Muscle of leg (tissue), 11 donors: Measurements from ENCODE around the gene SPAG17. TPM values are rescaled to one million over a fixed set of nuclear protein-coding genes. Genes with fewer than 3 reads are reported as not detected.
A peak's percentile ranks its signal among the peaks of the same experiment; 100 is the strongest.

Experiments
- DNase-seq: peaks from one replicate; pipeline ENCODE4 v3.0.0; 2013
- H3K27ac ChIP-seq: one replicate; pipeline ENCODE4 v1.5.1; 2013; ENCODE audit warnings: mild to moderate bottlenecking, low read length, control low read depth
- H3K27me3 ChIP-seq: one replicate; pipeline ENCODE4 v1.6.1; 2013; ENCODE audit warnings: low read length; ENCODE audit not compliant: control insufficient read depth, insufficient read depth
- H3K36me3 ChIP-seq: one replicate; pipeline ENCODE4 v1.6.1; 2013; ENCODE audit warnings: low read length; ENCODE audit not compliant: control insufficient read depth, insufficient read depth
- H3K4me1 ChIP-seq: one replicate; pipeline ENCODE4 v1.6.1; 2013; ENCODE audit warnings: low read length; ENCODE audit not compliant: control insufficient read depth, insufficient read depth
- H3K4me3 ChIP-seq: one replicate; pipeline ENCODE4 v1.5.1; 2013; ENCODE audit warnings: low read length, control low read depth
- H3K9me3 ChIP-seq: replicated peaks from 2 replicates; pipeline ENCODE4 v1.6.1; 2013; ENCODE audit warnings: low read depth, low read length; ENCODE audit not compliant: control insufficient read depth
- WGBS: methylation state at CpG from one replicate; pipeline ENCODE4 v1.1.5; 2013; ENCODE audit warnings: missing lambda C conversion rate; ENCODE audit not compliant: insufficient coverage; 5-methylcytosine and 5-hydroxymethylcytosine counted together
- polyA plus RNA-seq, 8 donors: library from polyadenylated mRNA; unstranded; fragments of 120-200 nt; gene quantifications; one replicate each; pipeline versions ENCODE4 v1.2.1 to v1.2.3, GENCODE V29; 2013; ENCODE audit warnings: inconsistent platforms in 1 of 8, low replicate concordance in 1 of 8; ENCODE audit not compliant: insufficient read length in 8 of 8, insufficient read depth in 1 of 8
- total RNA-seq: library from RNA; stranded (reverse); fragments of 120-200 nt; gene quantifications from one replicate; pipeline ENCODE4 v1.2.4, GENCODE V29; 2013

Gene SPAG17
- total and polyA plus RNA-seq, 9 donors = 0.76 to 4.4 (median 1.6) TPM

DNA sequence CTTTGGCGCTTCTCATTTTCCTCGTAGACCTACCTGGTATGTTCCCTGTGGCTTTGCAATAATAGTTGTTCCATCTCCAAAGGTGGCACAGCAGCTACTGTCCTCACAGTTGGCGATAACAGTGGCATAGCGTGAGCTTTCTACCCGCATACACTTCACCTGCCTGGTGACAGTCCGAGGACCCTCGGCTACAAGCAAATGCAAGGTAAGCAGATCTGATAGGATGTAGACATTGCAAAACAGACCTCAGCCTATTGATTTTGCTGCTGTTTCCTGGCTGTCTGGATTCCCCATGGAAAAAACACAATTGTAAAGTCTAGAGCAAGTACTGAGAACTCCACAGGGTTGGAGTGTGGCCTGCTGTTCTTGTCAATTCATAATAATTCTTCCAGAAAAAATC is 177.0 kb downstream of the SPAG17 start:
- H3K4me3 ChIP-seq = no peak overlapping the region
- no peaks in the 10 kb centered on the region for H3K36me3 ChIP-seq
- H3K27me3 ChIP-seq = no peaks in the 10 kb centered on the region
- 84% methylated on average over 7 of the region's 7 CpGs for WGBS
- H3K4me1 ChIP-seq = no peaks in the 10 kb centered on the region
- H3K9me3 ChIP-seq = no peaks in the 10 kb centered on the region
- no peak overlapping the region for H3K27ac ChIP-seq
- no peak for DNase-seq

DNA sequence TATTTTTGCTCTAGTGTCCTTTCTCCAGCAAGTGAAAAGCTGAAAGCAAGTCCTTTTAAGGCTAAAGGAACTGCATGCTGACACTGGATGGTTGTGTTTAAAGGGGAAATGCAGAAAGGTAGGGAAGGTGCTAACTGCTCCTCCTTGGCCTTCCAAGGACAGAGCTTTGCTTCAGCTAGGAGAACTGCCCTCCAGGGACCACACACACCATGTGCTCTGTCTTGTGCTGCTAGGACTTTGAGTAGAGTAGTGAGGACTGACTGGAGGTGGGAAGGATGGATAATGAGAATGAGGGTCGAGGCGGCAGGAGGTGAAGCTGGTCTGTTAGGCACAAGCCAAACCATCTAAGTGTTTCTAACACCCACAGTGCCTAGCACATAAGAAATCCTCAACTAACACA is 177.6 kb downstream of the SPAG17 start:
- H3K27me3 ChIP-seq = no peaks in the 10 kb centered on the region
- H3K4me1 ChIP-seq = no peaks in the 10 kb centered on the region
- H3K4me3 ChIP-seq = no peak overlapping the region
- H3K36me3 ChIP-seq = no peaks in the 10 kb centered on the region
- H3K27ac ChIP-seq = no peak overlapping the region
- no peaks in the 10 kb centered on the region for H3K9me3 ChIP-seq
- no peak for DNase-seq
- no CpG with 5 or more reads among the region's 2 CpGs for whole genome bisulfite sequencing

DNA sequence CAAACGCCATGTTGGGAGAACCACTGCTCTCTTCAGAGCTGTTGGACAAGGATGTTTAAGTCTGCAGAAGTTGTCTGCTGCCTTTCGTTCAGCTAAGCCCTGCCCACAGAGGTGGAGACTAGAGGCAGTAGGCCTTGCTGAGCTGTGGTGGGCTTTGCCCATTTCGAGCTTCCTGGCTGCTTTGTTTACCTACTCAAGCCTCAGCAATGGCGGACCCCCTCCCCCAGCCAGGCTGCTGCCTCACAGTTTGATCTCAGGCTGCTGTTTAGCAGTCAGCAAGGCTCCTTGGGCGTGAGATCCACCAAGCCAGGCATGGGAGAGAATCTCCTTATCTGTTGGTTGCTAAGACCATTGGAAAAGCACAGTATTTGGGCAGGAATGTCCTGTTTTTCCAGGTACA is 180.7 kb downstream of the SPAG17 start:
- no peak overlapping the region for H3K4me3 ChIP-seq
- DNase-seq = no peak
- no peaks in the 10 kb centered on the region for H3K4me1 ChIP-seq
- no peak overlapping the region for H3K27ac ChIP-seq
- no peaks in the 10 kb centered on the region for H3K9me3 ChIP-seq
- no peaks in the 10 kb centered on the region for H3K36me3 ChIP-seq
- H3K27me3 ChIP-seq = no peaks in the 10 kb centered on the region
- WGBS = 82% methylated on average over 3 of the region's 5 CpGs

DNA sequence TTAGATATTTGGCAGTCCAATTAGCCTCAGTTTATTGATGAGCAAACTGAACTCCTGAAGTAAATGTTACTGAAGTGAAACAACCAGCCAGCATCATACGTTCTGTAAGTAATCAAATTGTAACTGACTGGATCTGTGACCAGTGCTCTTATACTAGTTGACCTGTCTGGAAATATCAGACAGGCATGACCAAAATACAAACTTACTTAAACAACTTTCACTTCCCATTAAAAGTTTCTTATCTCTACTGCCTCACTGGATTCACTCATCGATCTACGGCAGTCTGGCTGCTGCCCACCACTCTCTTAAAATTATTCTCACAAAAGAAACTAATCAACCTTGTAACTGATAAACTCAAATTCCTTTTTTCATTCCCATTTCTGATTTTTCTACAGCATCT is 199.1 kb downstream of the SPAG17 start:
- H3K27ac ChIP-seq = no peak overlapping the region
- no peak overlapping the region for H3K4me3 ChIP-seq
- no peaks in the 10 kb centered on the region for H3K27me3 ChIP-seq
- 89% methylated on average over 2 of the region's 3 CpGs for WGBS
- DNase-seq = no peak
- H3K9me3 ChIP-seq = no peaks in the 10 kb centered on the region
- no peaks in the 10 kb centered on the region for H3K4me1 ChIP-seq
- no peaks in the 10 kb centered on the region for H3K36me3 ChIP-seq

DNA sequence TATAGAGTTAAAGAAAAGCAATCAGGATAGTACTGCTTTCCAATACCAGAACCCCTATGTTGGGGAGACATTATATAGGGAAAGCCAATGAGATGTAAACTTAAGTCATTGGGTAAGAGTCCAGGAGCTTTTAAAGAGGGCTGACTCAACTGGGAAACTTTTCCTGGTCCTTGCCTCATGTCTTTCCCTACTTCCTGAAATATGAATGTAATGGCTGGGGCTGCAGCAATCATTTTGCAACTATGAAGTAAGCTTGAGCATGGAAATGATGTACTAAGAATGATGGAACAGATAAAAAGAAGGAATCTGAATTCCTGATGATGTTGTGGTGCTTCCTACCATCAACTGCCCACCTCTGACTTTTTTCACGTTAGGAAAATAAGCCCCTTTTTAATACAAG is 199.8 kb downstream of the SPAG17 start:
- H3K9me3 ChIP-seq = no peaks in the 10 kb centered on the region
- no peaks in the 10 kb centered on the region for H3K4me1 ChIP-seq
- no CpG with 5 or more reads among the region's 1 CpG for WGBS
- DNase-seq = no peak
- no peak overlapping the region for H3K4me3 ChIP-seq
- no peaks in the 10 kb centered on the region for H3K36me3 ChIP-seq
- no peak overlapping the region for H3K27ac ChIP-seq
- H3K27me3 ChIP-seq = no peaks in the 10 kb centered on the region

DNA sequence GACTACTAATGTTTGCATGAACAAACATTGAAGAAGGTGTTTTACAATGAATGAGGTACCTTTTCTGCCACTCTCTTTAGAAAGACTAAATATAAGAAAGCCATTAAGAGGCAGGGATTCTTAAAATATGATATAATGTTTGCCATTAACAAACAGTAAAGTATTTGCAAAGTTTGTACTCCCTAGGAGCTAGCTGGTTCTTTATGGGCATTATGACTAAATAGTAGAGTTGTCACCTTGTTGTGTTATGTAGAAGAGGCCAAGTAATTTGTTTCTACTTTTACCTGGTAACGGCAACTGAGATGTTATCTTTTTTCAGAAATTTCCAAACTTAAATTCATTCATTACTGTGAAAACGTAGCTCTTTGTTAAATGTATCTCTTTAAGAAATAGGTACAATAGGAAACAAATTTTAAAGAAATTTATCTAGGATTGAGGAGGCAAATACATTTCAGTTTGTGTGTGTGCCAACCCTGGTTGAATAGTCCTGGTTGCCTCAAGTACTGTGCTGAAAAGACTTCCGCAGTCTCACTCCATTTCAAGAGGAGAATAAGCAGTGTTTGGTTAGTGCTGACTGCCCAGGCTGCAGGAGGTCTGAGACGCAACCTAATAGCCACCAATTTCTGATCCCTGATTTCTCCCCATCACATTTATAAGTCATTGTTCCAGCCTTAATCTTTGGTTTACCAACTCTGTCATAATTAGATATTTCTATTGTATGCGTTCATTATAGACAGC is 203.4 kb downstream of the SPAG17 start:
- no peak for DNase-seq
- H3K9me3 ChIP-seq = no peaks in the 10 kb centered on the region
- no peaks in the 10 kb centered on the region for H3K36me3 ChIP-seq
- H3K4me3 ChIP-seq = no peak overlapping the region
- no peaks in the 10 kb centered on the region for H3K27me3 ChIP-seq
- WGBS = no CpG with 5 or more reads among the region's 5 CpGs
- H3K27ac ChIP-seq = no peak overlapping the region
- H3K4me1 ChIP-seq = no peaks in the 10 kb centered on the region

DNA sequence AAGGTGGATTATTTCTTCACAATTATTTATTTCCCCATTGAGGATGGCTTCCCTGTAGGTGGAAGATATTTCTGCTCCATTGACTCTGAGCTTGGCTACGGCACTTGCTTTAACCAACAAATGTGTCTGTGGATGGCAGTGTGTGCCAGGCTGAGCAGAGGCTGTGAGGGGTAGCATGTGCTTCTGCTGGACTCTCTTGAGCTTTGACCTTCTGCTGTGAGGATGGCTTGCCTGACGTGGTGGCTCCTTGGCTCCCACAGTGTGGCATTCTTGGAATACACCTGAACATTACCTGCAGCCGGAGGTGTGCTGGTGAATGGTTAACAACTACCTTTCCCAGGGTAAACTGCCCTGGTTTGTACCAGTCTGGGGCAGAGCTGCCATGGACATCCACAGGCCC is 208.6 kb downstream of the SPAG17 start:
- Histone ChIP-seq H3K4me1 (no peaks in the 10 kb centered on the region), H3K27ac (no peak overlapping the region), H3K4me3 (no peak overlapping the region), H3K27me3 (no peaks in the 10 kb centered on the region), H3K36me3 (no peaks in the 10 kb centered on the region), H3K9me3 (no peaks in the 10 kb centered on the region)
- WGBS = 89% methylated on average over 3 of the region's 3 CpGs
- DNase-seq = no peak

DNA sequence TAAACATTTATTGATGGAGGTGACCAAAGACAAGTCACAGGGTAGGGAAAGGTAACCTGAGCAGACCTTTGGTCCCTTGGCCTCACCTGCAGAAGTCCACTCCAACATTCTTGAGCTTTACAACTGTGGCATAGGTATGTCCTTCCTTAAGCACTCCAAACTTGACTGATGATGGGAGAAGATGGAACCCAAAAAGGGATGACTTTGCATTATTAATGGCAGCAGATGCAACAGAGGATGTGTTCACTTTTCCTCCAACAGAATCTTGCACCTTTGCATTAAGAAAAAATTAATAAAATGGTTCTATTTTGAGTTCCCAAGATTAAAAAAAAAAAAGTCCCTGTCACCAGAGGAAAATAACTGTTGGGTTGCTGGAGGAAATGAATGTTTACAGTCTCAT is 213.3 kb downstream of the SPAG17 start:
- H3K9me3 ChIP-seq = no peaks in the 10 kb centered on the region
- H3K36me3 ChIP-seq = no peaks in the 10 kb centered on the region
- H3K4me3 ChIP-seq = no peak overlapping the region
- no peak overlapping the region for H3K27ac ChIP-seq
- H3K27me3 ChIP-seq = no peaks in the 10 kb centered on the region
- no peak for DNase-seq
- H3K4me1 ChIP-seq = peaks cover 5% of the 10 kb centered on the region

DNA sequence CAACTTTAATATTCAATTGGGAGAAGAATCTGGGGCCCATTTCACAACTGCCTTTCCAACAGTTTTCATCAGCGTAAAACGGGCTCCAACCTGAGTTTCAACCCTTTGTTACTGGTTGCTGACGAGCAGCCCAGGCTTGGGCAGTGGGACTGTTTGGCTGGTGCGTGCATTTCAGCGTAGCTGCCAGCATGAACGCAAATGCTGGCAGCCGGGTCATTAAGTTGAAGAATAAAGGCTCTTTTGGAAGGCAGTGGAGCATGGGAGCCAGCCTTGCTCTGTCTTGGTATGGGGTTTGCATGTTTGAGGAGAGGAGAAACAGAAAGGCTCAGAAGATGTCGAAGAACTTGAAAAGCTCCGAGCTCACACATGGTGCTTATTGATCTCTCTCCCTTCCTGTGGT is 214.8 kb downstream of the SPAG17 start:
- no peak overlapping the region for H3K27ac ChIP-seq
- H3K9me3 ChIP-seq = no peaks in the 10 kb centered on the region
- peaks cover 5% of the 10 kb centered on the region for H3K4me1 ChIP-seq
- H3K27me3 ChIP-seq = no peaks in the 10 kb centered on the region
- H3K36me3 ChIP-seq = no peaks in the 10 kb centered on the region
- DNase-seq = no peak
- WGBS = 47% methylated on average over 7 of the region's 9 CpGs
- no peak overlapping the region for H3K4me3 ChIP-seq

DNA sequence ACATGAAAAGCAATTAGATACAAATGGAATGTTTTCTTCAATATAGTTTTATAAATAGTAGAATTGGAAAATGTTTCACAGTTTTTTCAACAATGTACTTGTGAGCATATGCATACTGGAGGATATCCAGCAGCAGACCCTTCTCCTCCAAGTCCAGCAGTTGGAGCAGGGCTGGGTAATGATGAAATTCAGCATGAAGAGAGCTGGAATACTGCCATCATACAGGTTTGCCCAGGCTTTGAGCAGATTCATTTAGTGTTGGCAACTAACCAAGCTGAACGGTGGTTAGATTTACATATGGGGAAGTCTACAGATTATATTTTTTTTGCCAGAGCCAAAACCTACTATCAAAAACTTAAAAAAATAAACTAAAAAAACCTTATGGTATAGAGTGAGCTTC is 217.1 kb downstream of the SPAG17 start:
- H3K27me3 ChIP-seq = no peaks in the 10 kb centered on the region
- H3K4me3 ChIP-seq = no peak overlapping the region
- peak; percentile 61 for DNase-seq
- H3K4me1 ChIP-seq = peaks cover 5% of the 10 kb centered on the region
- peaks cover 2% of the 10 kb centered on the region for H3K36me3 ChIP-seq
- peak overlapping the region; percentile 17 for H3K27ac ChIP-seq
- whole genome bisulfite sequencing = no CpG with 5 or more reads among the region's 1 CpG
- H3K9me3 ChIP-seq = no peaks in the 10 kb centered on the region

DNA sequence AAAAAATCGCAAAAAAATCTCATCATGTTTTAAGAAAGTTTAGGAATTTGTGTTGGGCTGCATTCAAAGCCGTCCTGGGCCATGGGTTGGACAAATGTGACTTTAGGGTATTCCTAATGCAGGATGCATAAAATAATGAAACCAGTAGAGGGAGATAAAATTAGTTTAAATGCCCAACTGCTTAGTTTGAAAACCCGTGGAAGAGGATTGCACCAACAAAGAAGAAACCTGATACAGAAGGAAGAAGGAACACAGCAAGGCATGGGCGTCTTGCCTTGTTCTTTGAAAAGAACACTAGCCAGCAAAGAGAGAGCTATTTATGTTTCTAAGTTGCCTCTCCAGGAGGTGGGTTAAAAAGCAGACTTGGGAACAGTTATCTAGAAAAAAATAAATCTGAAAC is 217.6 kb downstream of the SPAG17 start:
- peak; percentile 70 for DNase-seq
- peaks cover 5% of the 10 kb centered on the region for H3K4me1 ChIP-seq
- H3K9me3 ChIP-seq = no peaks in the 10 kb centered on the region
- H3K27ac ChIP-seq = peak overlapping the region; percentile 17
- peaks cover 5% of the 10 kb centered on the region for H3K36me3 ChIP-seq
- no peaks in the 10 kb centered on the region for H3K27me3 ChIP-seq
- no peak overlapping the region for H3K4me3 ChIP-seq
- WGBS = 38% methylated on average over 3 of the region's 4 CpGs
